GM13976 (cell line): Measurements from ENCODE around the gene IL1RAPL2.

Source experiments
- DNase-seq: peaks from one replicate; pipeline ENCODE4 v3.0.0; 2012; ENCODE audit warnings: low spot score
- CTCF ChIP-seq: IDR thresholded peaks from 2 replicates; pipeline ENCODE4 v1.5.1; 2012; ENCODE audit warnings: borderline replicate concordance, mild to moderate bottlenecking; ENCODE audit not compliant: insufficient read depth; ENCODE audit errors: extremely low read depth, missing control alignments, control extremely low read depth
- in situ Hi-C: fragments of 300-500 bp; cut with MboI; formaldehyde crosslinking; loops from one replicate; pipeline ENCODE4 v1.12.0; 2022; ENCODE audit warnings: low sequenced_read_pairs, mixed read lengths, inconsistent platforms; ENCODE audit not compliant: unreplicated experiment

The IL1RAPL2 gene

GRCh38 chrX:104696667-104697066 lies 130.7 kb downstream of the IL1RAPL2 start:
- in situ Hi-C loops, result no loop called here
- no peak for DNase-seq
- TF ChIP-seq CTCF, result no peak

GRCh38 chrX:104697294-104697693 lies 131.3 kb downstream of the IL1RAPL2 start:
- no peak for DNase-seq
- no peak for TF ChIP-seq CTCF
- in situ Hi-C loops, result no loop called here

DNA sequence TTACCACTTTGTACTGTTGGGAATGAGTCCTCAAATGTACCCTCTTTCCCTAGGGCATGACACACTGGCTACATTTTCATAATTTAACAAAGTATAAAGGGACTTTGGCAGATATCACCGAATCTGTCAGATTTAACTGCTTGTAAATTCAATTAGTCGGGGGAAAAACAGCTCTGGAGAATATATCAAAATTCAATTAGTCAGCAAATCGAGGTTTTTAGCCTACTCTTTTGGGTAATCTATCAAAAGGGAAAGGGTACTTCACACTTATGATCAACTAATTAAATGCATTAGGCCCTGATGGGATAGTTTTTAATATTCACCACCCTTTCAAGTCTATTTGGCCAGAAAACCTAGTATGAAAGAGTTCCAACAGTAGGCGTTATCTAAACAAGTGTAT lies 141.0 kb downstream of the IL1RAPL2 start:
- in situ Hi-C loops, result no loop called here
- TF ChIP-seq CTCF, result no peak
- DNase-seq, result no peak

DNA sequence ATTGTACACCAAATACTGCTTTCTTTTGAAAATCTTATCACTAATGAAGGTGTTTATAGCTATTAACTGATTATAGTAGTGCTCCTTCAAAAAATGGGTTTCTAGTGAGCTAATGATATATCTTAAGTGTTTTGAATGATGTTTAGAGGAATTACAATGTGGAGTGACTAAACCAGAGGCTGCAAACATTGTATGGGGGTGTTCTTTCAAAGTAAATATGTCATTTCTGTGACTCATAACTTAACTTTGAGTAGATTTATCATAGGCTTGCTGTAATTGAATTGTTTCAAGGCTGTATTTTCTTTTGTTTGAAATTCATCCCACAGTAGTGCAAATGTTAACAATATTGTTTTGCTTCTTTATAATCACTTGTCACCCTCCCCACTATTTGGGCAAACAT lies 141.6 kb downstream of the IL1RAPL2 start:
- no peak for DNase-seq
- in situ Hi-C loops, result no loop called here

GRCh38 chrX:104712515-104712914 lies 146.5 kb downstream of the IL1RAPL2 start:
- TF ChIP-seq CTCF, result no peak
- in situ Hi-C loops, result no loop called here
- DNase-seq, result no peak

More for the DNA sequence above, 141.6 kb downstream of the IL1RAPL2 start:
- TF ChIP-seq CTCF, result no peak

GRCh38 chrX:104721854-104722253 lies 155.9 kb downstream of the IL1RAPL2 start:
- in situ Hi-C loops, result no loop called here
- TF ChIP-seq CTCF, result no peak
- DNase-seq, result no peak

GRCh38 chrX:104728456-104728855 lies 162.5 kb downstream of the IL1RAPL2 start:
- in situ Hi-C loops, result no loop called here
- no peak for DNase-seq
- TF ChIP-seq CTCF, result no peak
